Esophagus muscularis mucosa (tissue), 4 donors: ENCODE results near the gene RHOF. TPM values are rescaled to one million over a fixed set of nuclear protein-coding genes. Genes with fewer than 3 reads are reported as not detected.
A peak's percentile ranks its signal among the peaks of the same experiment; 100 is the strongest.

Experiments used
- DNase-seq: peaks from one replicate; pipeline ENCODE4 v3.0.0-alpha.2; 2017; ENCODE audit errors: extremely low spot score
- H3K27ac ChIP-seq, 4 donors: fragments of 200-600 bp; sonication (generic); replicated peaks in 1 of 4; 1 replicate in 3 of 4; 2 replicates in 1 of 4; pipeline ENCODE4 v1.5.1; 2016 to 2019; ENCODE audit warnings: mild to moderate bottlenecking in 1 of 4
- H3K27me3 ChIP-seq, 4 donors: fragments of 200-600 bp; sonication (generic); one replicate each; pipeline versions ENCODE4 v1.5.1 to v1.6.0; 2016 to 2019
- H3K36me3 ChIP-seq, 4 donors: fragments of 200-600 bp; sonication (generic); one replicate each; pipeline ENCODE4 v1.5.1; 2016 to 2019
- H3K4me1 ChIP-seq, 4 donors: fragments of 200-600 bp; sonication (generic); one replicate each; pipeline ENCODE4 v1.5.1; 2016 to 2019
- H3K4me3 ChIP-seq, 4 donors: fragments of 200-600 bp; sonication (generic); 1 replicate in 2 of 4; 2 replicates in 2 of 4; pipeline ENCODE4 v1.5.1; 2016 to 2019; ENCODE audit warnings: mild to moderate bottlenecking in 4 of 4, moderate library complexity in 1 of 4
- H3K9me3 ChIP-seq, 4 donors: fragments of 200-600 bp; sonication (generic); 1 replicate in 3 of 4; 2 replicates in 1 of 4; pipeline ENCODE4 v1.5.1; 2016 to 2019
- CTCF ChIP-seq, 3 experiments: fragments of 200-600 bp in 2 of 3; fragments of 450-650 bp in 1 of 3; sonication (generic) in 2 of 3; IDR thresholded peaks; one replicate each; pipeline ENCODE4 v1.5.1; 2017 to 2019; ENCODE audit warnings: antibody characterized with exemption in 3 of 3, mild to moderate bottlenecking in 2 of 3, moderate library complexity in 1 of 3
- EP300 ChIP-seq: sonication (generic); formaldehyde crosslinking; IDR thresholded peaks from one replicate; pipeline ENCODE4 v1.6.1; 2017; ENCODE audit warnings: antibody characterized with exemption
- POLR2A ChIP-seq: fragments of 450-650 bp; IDR thresholded peaks from one replicate; pipeline ENCODE4 v1.6.1; 2017; ENCODE audit warnings: antibody characterized with exemption, moderate library complexity, mild to moderate bottlenecking, low read depth
- POLR2AphosphoS5 ChIP-seq, 2 donors: sonication (generic); formaldehyde crosslinking; IDR thresholded peaks; one replicate each; pipeline ENCODE4 v1.6.1; 2017; ENCODE audit warnings: antibody characterized with exemption in 2 of 2
- WGBS: methylation state at CpG from one replicate; pipeline ENCODE4 v1.1.5; 2018; 5-methylcytosine and 5-hydroxymethylcytosine counted together
- intact Hi-C: fragments of 100-400 bp; cut with DNase I; formaldehyde crosslinking; loops from one replicate; pipeline ENCODE4 v1.15.1; 2023
- total RNA-seq, 4 donors: library from RNA; depleted of rRNA; stranded (reverse); fragments of >200 nt; gene quantifications; one replicate each; pipeline versions ENCODE4 v1.1.0 to v1.2.1, GENCODE V29; 2016

Gene RHOF
- total RNA-seq, 4 donors from 2014 or later = 7.0 to 23.2 (median 15.9) TPM

- WGBS = 80% methylated on average over 7 of the region's 7 CpGs
- H3K27me3 ChIP-seq = no peaks in the 10 kb centered on the region
- H3K4me3 ChIP-seq = no peak overlapping the region
- intact Hi-C loops = no loop called here
- H3K36me3 ChIP-seq = peaks cover 38 to 86% (median 75%) of the 10 kb centered on the region in 4 donors
- H3K9me3 ChIP-seq = no peaks in the 10 kb centered on the region
- H3K27ac ChIP-seq = peak overlapping the region in 2 of 4 donors; percentile 19 to 26
- peaks cover 0 to 28% (median 15%) of the 10 kb centered on the region in 4 donors for H3K4me1 ChIP-seq
- DNase-seq = no peak
- no peak for TF ChIP-seq CTCF (IDR thresholded peaks at IDR 0.05)
- no peak for TF ChIP-seq POLR2A
- TF ChIP-seq POLR2AphosphoS5 (IDR thresholded peaks at IDR 0.05) = no peak
- TF ChIP-seq EP300 = no peak
Observed at GRCh38 chr12:121829250-121829918, 35.9 kb upstream of the RHOF start.

- no peaks in the 10 kb centered on the region for H3K27me3 ChIP-seq
- peak overlapping the region in 2 of 4 donors; percentile 19 to 26 for H3K27ac ChIP-seq
- H3K4me3 ChIP-seq = no peak overlapping the region
- H3K4me1 ChIP-seq = peaks cover 0 to 28% (median 15%) of the 10 kb centered on the region in 4 donors
- 84% methylated on average over 9 of the region's 9 CpGs for WGBS
- intact Hi-C loops = no loop called here
- no peaks in the 10 kb centered on the region for H3K9me3 ChIP-seq
- TF ChIP-seq POLR2A (no peak), EP300 (no peak), CTCF (IDR thresholded peaks at IDR 0.05) (no peak), POLR2AphosphoS5 (IDR thresholded peaks at IDR 0.05) (no peak)
- no peak for DNase-seq
- H3K36me3 ChIP-seq = peaks cover 43 to 91% (median 81%) of the 10 kb centered on the region in 4 donors
Observed at GRCh38 chr12:121828826-121829225, 35.3 kb upstream of the RHOF start.

- Histone ChIP-seq H3K27me3 (no peaks in the 10 kb centered on the region), H3K36me3 (peaks cover 48 to 97% (median 86%) of the 10 kb centered on the region in 4 donors), H3K9me3 (no peaks in the 10 kb centered on the region), H3K27ac (no peak overlapping the region), H3K4me1 (peaks cover 0 to 28% (median 15%) of the 10 kb centered on the region in 4 donors), H3K4me3 (no peak overlapping the region)
- TF ChIP-seq EP300 (no peak), POLR2A (no peak), CTCF (IDR thresholded peaks at IDR 0.05) (no peak), POLR2AphosphoS5 (IDR thresholded peaks at IDR 0.05) (no peak)
- no peak for DNase-seq
- WGBS = 83% methylated on average over 8 of the region's 8 CpGs
- intact Hi-C loops = no loop called here
Observed at GRCh38 chr12:121828306-121828705, 34.8 kb upstream of the RHOF start.

- H3K27ac ChIP-seq = no peak overlapping the region
- no peaks in the 10 kb centered on the region for H3K9me3 ChIP-seq
- 93% methylated on average over 27 of the region's 48 CpGs for WGBS
- no peak for DNase-seq
- intact Hi-C loops = no loop called here
- peaks cover 0 to 28% (median 15%) of the 10 kb centered on the region in 4 donors for H3K4me1 ChIP-seq
- H3K36me3 ChIP-seq = peaks cover 56 to 100% (median 90%) of the 10 kb centered on the region in 4 donors
- TF ChIP-seq POLR2A = no peak
- no peak for TF ChIP-seq CTCF (IDR thresholded peaks at IDR 0.05)
- TF ChIP-seq EP300 = no peak
- no peak for TF ChIP-seq POLR2AphosphoS5 (IDR thresholded peaks at IDR 0.05)
- H3K27me3 ChIP-seq = no peaks in the 10 kb centered on the region
- H3K4me3 ChIP-seq = no peak overlapping the region
Observed at GRCh38 chr12:121827351-121828099, 34.0 kb upstream of the RHOF start.
